ENCODE measurements around the gene AQP11.
"Not testable (repeated sequence)": the region's sequence is repeated elsewhere in the genome, so short reads cannot be mapped to it uniquely, and the experiment has no call there.

AQP11 gene

DNA sequence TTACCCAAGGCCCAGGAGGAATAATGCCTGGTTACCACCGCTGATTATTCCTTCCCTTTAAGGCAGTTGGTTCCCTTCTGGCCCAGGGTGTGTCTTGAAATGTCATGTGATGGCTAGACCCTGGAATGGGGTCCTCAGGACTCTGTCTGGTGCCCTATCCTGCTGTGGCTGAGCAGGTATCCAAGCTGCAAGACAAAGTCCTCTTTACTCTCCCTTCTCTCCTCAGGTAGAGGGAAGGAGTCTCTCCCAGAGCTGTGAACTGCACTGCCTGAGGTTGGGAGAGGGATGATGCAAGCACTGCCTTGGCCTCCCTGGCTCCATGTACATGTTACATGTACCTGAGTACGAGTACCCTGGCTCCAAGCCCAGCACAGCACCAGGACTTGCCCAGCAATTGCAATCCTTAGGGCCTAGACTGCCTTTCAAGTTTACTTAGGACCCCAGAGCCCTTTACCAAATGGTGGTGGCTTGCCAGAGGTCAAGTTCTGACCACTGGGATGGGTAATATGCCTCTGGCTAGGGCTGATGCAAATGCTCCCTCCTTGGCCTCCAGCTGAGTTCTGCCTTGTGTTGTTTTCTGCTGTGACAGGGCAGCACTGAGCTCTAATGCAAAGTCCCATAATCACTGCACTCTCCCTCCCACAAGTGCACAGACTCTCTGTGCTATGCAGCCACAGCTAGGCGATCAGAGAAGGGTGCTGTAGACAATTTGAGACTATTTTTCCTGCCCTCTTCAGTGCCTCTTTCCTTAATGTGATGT lies 20.7 kb upstream of the AQP11 start:
- TF ChIP-seq MYC (IDR thresholded peaks at IDR 0.05; ENCODE audit: low read depth, low read length) (no peak), POLR2A (IDR thresholded peaks at IDR 0.05; ENCODE audit: extremely low read depth, insufficient read length) (no peak)
- TF ChIP-seq, protein P1, sequence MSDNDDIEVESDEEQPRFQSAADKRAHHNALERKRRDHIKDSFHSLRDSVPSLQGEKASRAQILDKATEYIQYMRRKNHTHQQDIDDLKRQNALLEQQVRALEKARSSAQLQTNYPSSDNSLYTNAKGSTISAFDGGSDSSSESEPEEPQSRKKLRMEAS (IDR thresholded peaks at IDR 0.05; ENCODE audit: low read depth, low read length), result no peak
- TF ChIP-seq, protein P2, sequence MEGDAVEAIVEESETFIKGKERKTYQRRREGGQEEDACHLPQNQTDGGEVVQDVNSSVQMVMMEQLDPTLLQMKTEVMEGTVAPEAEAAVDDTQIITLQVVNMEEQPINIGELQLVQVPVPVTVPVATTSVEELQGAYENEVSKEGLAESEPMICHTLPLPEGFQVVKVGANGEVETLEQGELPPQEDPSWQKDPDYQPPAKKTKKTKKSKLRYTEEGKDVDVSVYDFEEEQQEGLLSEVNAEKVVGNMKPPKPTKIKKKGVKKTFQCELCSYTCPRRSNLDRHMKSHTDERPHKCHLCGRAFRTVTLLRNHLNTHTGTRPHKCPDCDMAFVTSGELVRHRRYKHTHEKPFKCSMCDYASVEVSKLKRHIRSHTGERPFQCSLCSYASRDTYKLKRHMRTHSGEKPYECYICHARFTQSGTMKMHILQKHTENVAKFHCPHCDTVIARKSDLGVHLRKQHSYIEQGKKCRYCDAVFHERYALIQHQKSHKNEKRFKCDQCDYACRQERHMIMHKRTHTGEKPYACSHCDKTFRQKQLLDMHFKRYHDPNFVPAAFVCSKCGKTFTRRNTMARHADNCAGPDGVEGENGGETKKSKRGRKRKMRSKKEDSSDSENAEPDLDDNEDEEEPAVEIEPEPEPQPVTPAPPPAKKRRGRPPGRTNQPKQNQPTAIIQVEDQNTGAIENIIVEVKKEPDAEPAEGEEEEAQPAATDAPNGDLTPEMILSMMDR (IDR thresholded peaks at IDR 0.05; ENCODE audit: low read depth, low read length), result no peak
- no peak for DNase-seq (ENCODE audit: low read depth)
- H3K4me3 ChIP-seq (ENCODE audit: low read depth, low read length), result no peak overlapping the region

DNA sequence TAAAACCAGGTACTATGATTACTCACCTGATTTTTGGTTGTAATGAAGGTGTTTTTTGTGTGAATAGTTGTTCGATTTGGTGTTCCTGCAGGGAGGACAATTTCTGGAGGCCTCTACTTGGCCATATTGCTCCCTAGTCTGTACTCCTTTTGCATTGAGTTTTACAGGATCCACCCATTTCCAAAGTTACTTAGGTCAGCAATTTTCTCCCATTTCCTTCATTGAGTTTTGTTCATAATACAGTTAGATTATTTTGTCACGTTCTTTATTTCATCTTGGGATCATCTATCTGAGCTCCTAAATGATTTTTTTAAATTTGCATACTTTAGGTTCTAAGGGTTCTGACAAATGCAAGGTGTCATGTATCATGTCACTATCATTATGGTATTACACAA lies 20.1 kb upstream of the AQP11 start:
- TF ChIP-seq, protein P1 (IDR thresholded peaks at IDR 0.05; ENCODE audit: low read depth, low read length), result no peak
- TF ChIP-seq POLR2A (IDR thresholded peaks at IDR 0.05; ENCODE audit: extremely low read depth, insufficient read length), result no peak
- TF ChIP-seq MYC (IDR thresholded peaks at IDR 0.05; ENCODE audit: low read depth, low read length), result no peak
- TF ChIP-seq, protein P2 (IDR thresholded peaks at IDR 0.05; ENCODE audit: low read depth, low read length), result no peak
- no peak for DNase-seq (ENCODE audit: low read depth)
- H3K4me3 ChIP-seq (ENCODE audit: low read depth, low read length), result no peak overlapping the region

DNA sequence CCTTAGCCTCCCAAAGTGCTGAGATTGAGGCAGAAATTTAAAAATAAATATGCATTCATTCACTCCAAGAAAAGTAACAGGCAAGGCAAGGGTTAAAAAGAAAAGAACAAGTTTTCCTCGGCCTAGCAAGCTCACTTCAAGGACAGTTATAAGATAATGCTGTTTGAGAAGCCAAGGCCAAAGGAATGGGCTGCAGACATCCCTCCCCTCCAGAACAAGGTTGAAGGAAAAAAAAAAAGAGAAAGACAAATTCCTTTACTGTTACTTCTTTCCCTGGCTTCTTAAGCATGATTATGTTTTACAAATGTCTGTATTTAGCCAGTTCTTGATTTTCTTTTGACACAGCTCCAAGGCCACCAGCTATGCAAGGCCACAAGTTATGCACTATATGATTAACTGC lies 18.9 kb upstream of the AQP11 start:
- DNase-seq (ENCODE audit: low read depth); H3K4me3 ChIP-seq (ENCODE audit: low read depth, low read length): not testable (repeated sequence)

DNA sequence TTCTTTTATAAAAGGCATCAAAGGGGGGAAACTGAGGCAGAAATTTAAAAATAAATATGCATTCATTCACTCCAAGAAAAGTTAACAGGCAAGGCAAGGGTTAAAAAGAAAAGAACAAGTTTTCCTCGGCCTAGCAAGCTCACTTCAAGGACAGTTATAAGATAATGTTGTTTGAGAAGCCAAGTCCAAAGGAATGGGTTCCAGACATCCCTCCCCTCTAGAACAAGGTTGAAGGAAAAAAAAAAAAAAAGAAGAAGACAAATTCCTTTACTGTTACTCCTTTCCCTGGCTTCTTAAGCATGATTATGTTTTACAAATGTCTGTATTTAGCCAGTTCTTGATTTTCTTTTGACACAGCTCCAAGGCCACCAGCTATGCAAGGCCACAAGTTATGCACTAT lies 14.3 kb upstream of the AQP11 start:
- not testable (repeated sequence) for H3K4me3 ChIP-seq (ENCODE audit: low read depth, low read length); DNase-seq (ENCODE audit: low read depth)

DNA sequence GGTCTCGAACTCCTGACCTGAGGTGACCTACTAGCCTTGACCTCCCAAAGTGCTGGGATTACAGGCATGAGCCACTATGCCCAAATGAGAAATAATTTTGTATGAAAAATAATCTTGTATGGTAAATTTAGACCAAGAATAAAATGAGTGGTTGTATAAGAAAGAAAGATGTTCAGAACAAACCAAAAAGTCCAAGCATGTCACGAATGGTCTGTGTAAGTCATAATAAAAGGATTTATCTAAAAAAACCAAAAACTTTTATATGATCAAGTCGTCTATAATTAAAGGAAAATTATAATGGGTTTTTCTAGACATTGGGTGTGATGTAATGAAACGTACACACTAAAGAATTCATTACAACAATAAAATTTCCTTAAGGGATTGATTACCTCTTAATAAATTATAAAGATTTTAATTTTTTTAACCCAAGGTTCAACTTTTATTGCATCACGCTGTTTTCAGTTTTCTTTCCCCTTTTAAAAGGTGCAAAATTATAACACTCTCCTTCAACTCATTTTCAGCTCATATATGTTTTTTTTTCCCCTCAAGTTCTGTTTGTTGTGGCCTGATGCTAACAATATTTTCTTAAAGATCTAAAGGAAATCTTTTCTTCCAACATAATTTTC lies 8.9 kb upstream of the AQP11 start:
- TF ChIP-seq, protein P1 (IDR thresholded peaks at IDR 0.05; ENCODE audit: low read depth, low read length), result no peak
- TF ChIP-seq POLR2A (IDR thresholded peaks at IDR 0.05; ENCODE audit: extremely low read depth, insufficient read length) (no peak), MYC (IDR thresholded peaks at IDR 0.05; ENCODE audit: low read depth, low read length) (no peak)
- TF ChIP-seq, protein P2 (IDR thresholded peaks at IDR 0.05; ENCODE audit: low read depth, low read length), result no peak
- peak; percentile 62 for DNase-seq (ENCODE audit: low read depth)
- H3K4me3 ChIP-seq (ENCODE audit: low read depth, low read length), result no peak overlapping the region

DNA sequence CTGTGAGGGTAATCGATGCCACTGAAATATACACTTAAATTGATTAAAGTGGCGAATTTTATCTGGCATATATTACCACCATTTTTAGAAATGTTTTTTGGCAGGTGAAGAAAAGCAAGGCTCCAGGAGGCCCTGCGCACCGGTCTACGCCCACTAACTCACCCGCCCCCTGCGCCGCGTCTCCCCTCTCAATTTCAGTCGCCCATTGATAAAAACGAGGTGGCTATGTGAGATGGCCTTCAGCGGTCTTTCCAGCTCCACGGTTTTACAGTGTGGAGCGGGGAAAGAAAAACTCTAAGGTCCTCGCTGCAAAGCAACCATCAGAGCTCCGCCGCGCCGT lies 602 bp upstream of the AQP11 start:
- H3K4me3 ChIP-seq (ENCODE audit: low read depth, low read length), result peak overlapping the region; percentile 56
- DNase-seq (ENCODE audit: low read depth), result no peak
- TF ChIP-seq, protein P1 (IDR thresholded peaks at IDR 0.05; ENCODE audit: low read depth, low read length), result no peak
- TF ChIP-seq MYC (IDR thresholded peaks at IDR 0.05; ENCODE audit: low read depth, low read length) (no peak), POLR2A (IDR thresholded peaks at IDR 0.05; ENCODE audit: extremely low read depth, insufficient read length) (no peak)
- TF ChIP-seq, protein P2 (IDR thresholded peaks at IDR 0.05; ENCODE audit: low read depth, low read length), result no peak
